ENCODE results near the gene ARPC1A.
"Not testable (repeated sequence)": the region's sequence is repeated elsewhere in the genome, so short reads cannot be mapped to it uniquely, and the experiment has no call there.

ARPC1A gene

GRCh38 chr7:99406557-99406956 is 80.9 kb downstream of the ARPC1A start:
- in situ Hi-C loops (cut with HindIII; ENCODE audit: low sequenced_read_pairs) = no loop called here

GRCh38 chr7:99407872-99408378 is 82.2 kb downstream of the ARPC1A start:
- in situ Hi-C loops (cut with HindIII; ENCODE audit: low sequenced_read_pairs) = no loop called here

GRCh38 chr7:99408379-99409191 is 82.9 kb downstream of the ARPC1A start, which contains the start of the genes BUD31 and PDAP1:
Gene BUD31 (plus strand): TSS chr7:99408969. CDS start chr7:99411093, 2,124 bp downstream.
Gene PDAP1 (minus strand): TSS chr7:99408597. CDS start chr7:99408548, 49 bp downstream.
- in situ Hi-C loops (cut with HindIII; ENCODE audit: low sequenced_read_pairs) = no loop called here

DNA sequence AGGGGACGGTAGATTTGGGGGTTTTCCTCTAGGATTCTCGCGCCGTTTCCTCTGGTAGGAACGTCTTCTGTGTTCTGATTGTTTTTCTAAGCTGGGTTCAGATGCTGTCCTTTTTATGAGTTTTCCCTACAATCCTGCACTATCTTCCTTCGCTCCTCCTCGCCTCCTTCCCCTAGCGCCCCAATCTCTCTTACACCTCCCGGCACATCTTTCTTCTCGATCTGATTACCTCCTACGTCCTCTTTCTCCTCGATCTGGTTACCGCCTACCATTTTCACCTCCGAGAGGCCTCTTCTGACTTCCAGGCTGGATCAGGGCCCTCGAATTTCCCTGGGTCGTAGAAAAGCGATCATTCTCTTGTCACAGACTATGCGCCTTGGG is 83.5 kb downstream of the ARPC1A start:
- in situ Hi-C loops (cut with HindIII; ENCODE audit: low sequenced_read_pairs) = no loop called here

- in situ Hi-C loops (cut with HindIII; ENCODE audit: low sequenced_read_pairs) = no loop called here
These were observed 84.1 kb downstream of the ARPC1A start for GRCh38 chr7:99409806-99410205.

- in situ Hi-C loops (cut with HindIII; ENCODE audit: low sequenced_read_pairs) = no loop called here
These were observed 84.9 kb downstream of the ARPC1A start for GRCh38 chr7:99410635-99411034.

GRCh38 chr7:99415513-99416127 is 89.9 kb downstream of the ARPC1A start:
- in situ Hi-C loops (cut with HindIII; ENCODE audit: low sequenced_read_pairs) = not testable (repeated sequence)
